ENCODE measurements around the gene NANOS3.
"Not testable (repeated sequence)": the region's sequence is repeated elsewhere in the genome, so short reads cannot be mapped to it uniquely, and the experiment has no call there.

Gene NANOS3

GRCh38 chr19:13843104-13843921 lies 33.6 kb upstream of the NANOS3 start:
- no peak for DNase-seq

- DNase-seq = no peak
Measured at GRCh38 chr19:13844130-13844631, 32.8 kb upstream of the NANOS3 start.

- DNase-seq = peak; percentile 81
Measured at GRCh38 chr19:13846557-13847406, 30.2 kb upstream of the NANOS3 start.

- peak; percentile 74 for DNase-seq
Measured at GRCh38 chr19:13847407-13848339, 29.3 kb upstream of the NANOS3 start.

GRCh38 chr19:13848340-13848677 lies 28.6 kb upstream of the NANOS3 start:
- DNase-seq = no peak

GRCh38 chr19:13848798-13849676 lies 27.9 kb upstream of the NANOS3 start:
- no peak for DNase-seq

GRCh38 chr19:13849991-13850909 lies 26.7 kb upstream of the NANOS3 start:
- peak; percentile 61 for DNase-seq

GRCh38 chr19:13850910-13851733 lies 25.8 kb upstream of the NANOS3 start:
- peak; percentile 55 for DNase-seq

- not testable (repeated sequence) for DNase-seq
Measured at GRCh38 chr19:13851734-13852114, 25.2 kb upstream of the NANOS3 start.

GRCh38 chr19:13852171-13852707 lies 24.7 kb upstream of the NANOS3 start:
- not testable (repeated sequence) for DNase-seq

- no peak for DNase-seq
Measured at GRCh38 chr19:13856497-13856896, 20.4 kb upstream of the NANOS3 start.

- no peak for DNase-seq
Measured at GRCh38 chr19:13859361-13859880, 17.5 kb upstream of the NANOS3 start.

- DNase-seq = no peak
Measured at GRCh38 chr19:13860679-13861391, 16.1 kb upstream of the NANOS3 start.

GRCh38 chr19:13861392-13861713 lies 15.6 kb upstream of the NANOS3 start:
- DNase-seq = no peak

GRCh38 chr19:13861714-13862531 lies 15.0 kb upstream of the NANOS3 start:
- peak; percentile 85 for DNase-seq

- DNase-seq = no peak
Measured at GRCh38 chr19:13864046-13864666, 12.8 kb upstream of the NANOS3 start.

Measured in stimulated activated CD4-positive, alpha-beta T cell treated with anti-CD3 and anti-CD28 coated beads, Interleukin-12 subunit alpha, Interleukin-12 subunit beta, amount 100 ng/mL, for 4 hours (primary cell).